Ascending aorta (tissue), 2 donors: ENCODE measurements around the gene ZNF469. TPM values are rescaled to one million over a fixed set of nuclear protein-coding genes. Genes with fewer than 3 reads are reported as not detected.

ENCODE experiments used
- DNase-seq, 2 donors: peaks; one replicate each; pipeline ENCODE4 v3.0.0-alpha.2; 2019; ENCODE audit warnings: low spot score in 2 of 2
- H3K27ac ChIP-seq, 2 donors: fragments of 200-600 bp; sonication (generic); one replicate each; pipeline ENCODE4 v1.5.1; 2016 to 2017; ENCODE audit warnings: mild to moderate bottlenecking in 1 of 2
- H3K27me3 ChIP-seq: fragments of 200-600 bp; sonication (generic); one replicate; pipeline ENCODE4 v1.5.1; 2017
- H3K36me3 ChIP-seq, 2 donors: fragments of 200-600 bp; sonication (generic); one replicate each; pipeline ENCODE4 v1.5.1; 2016
- H3K4me1 ChIP-seq, 2 donors: fragments of 200-600 bp; sonication (generic); one replicate each; pipeline ENCODE4 v1.5.1; 2016 to 2017; ENCODE audit warnings: mild to moderate bottlenecking in 1 of 2
- H3K4me3 ChIP-seq, 2 donors: fragments of 200-600 bp; sonication (generic); one replicate each; pipeline ENCODE4 v1.5.1; 2016 to 2017; ENCODE audit warnings: mild to moderate bottlenecking in 1 of 2
- H3K9me3 ChIP-seq, 2 donors: fragments of 200-600 bp; sonication (generic); one replicate each; pipeline ENCODE4 v1.5.1; 2016
- intact Hi-C: fragments of 100-400 bp; cut with DNase I; formaldehyde crosslinking; loops from one replicate; pipeline ENCODE4 v1.15.1; 2023
- total RNA-seq: library from RNA; depleted of rRNA; stranded (reverse); fragments of >200 nt; gene quantifications from one replicate; pipeline ENCODE4 v1.1.0, GENCODE V29; 2016
- TF ChIP-seq, protein P1 (sequence below), 3 experiments: fragments of 200-600 bp in 2 of 3; fragments of 450-650 bp in 1 of 3; sonication (generic) in 2 of 3; IDR thresholded peaks; one replicate each; pipeline ENCODE4 v1.5.1; 2016 to 2019; ENCODE audit warnings: antibody characterized with exemption in 3 of 3, mild to moderate bottlenecking in 1 of 3, moderate library complexity in 1 of 3

The ZNF469 gene
- total RNA-seq, 1 donor from 2014 or later, result 3.0 TPM

DNA sequence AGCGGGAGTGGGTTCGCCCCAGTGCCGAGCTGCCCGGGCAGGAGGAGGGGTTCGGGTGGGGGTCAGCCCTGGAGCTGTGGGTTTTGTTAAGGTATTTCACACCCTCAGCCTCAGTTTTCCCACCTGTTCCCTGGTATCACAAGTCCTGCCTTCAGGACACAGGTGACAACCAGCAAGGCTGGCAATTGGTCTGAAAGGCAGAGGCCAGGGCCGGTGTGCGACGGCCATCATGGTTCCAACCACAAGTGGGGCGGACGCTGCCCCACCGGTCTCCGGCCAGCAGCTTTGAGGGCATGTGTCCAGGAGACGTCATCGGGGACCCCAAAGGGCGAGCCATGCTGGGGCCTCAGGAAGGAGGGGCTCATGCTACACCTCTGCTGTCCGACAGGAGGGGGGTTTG, 10.8 kb downstream of the ZNF469 start:
- DNase-seq, result no peak
- intact Hi-C loops, result no loop called here
- Histone ChIP-seq H3K4me3 (peak overlapping the region in 1 of 2 donors; percentile 27), H3K9me3 (no peaks in the 10 kb centered on the region), H3K27me3 (no peaks in the 10 kb centered on the region), H3K36me3 (no peaks in the 10 kb centered on the region), H3K27ac (peak overlapping the region; percentile 78 to 90), H3K4me1 (peaks cover 10 to 12% of the 10 kb centered on the region in 2 donors)
- TF ChIP-seq, protein P1, sequence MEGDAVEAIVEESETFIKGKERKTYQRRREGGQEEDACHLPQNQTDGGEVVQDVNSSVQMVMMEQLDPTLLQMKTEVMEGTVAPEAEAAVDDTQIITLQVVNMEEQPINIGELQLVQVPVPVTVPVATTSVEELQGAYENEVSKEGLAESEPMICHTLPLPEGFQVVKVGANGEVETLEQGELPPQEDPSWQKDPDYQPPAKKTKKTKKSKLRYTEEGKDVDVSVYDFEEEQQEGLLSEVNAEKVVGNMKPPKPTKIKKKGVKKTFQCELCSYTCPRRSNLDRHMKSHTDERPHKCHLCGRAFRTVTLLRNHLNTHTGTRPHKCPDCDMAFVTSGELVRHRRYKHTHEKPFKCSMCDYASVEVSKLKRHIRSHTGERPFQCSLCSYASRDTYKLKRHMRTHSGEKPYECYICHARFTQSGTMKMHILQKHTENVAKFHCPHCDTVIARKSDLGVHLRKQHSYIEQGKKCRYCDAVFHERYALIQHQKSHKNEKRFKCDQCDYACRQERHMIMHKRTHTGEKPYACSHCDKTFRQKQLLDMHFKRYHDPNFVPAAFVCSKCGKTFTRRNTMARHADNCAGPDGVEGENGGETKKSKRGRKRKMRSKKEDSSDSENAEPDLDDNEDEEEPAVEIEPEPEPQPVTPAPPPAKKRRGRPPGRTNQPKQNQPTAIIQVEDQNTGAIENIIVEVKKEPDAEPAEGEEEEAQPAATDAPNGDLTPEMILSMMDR (IDR thresholded peaks at IDR 0.05), result no peak

DNA sequence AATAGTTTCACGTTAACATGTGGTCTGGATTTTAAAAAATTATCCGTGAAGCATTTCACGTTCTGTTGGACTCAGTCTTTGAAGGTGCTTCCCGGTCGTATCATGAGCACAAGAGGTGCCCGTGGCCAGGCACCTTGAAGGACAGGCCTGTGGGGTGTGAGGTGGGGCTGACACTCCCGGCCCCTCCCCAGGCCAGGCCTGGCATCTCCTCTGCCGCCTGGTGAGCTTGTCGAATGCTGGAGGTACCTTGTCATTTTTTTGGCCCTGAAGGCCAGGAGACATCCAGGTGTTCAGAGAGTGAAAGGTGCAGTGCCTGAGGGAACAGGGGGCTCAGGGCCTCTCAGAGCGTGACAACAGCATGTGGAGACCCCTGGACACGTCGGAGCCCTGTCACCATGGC, 11.7 kb downstream of the ZNF469 start:
- no peak for DNase-seq
- intact Hi-C loops, result no loop called here

DNA sequence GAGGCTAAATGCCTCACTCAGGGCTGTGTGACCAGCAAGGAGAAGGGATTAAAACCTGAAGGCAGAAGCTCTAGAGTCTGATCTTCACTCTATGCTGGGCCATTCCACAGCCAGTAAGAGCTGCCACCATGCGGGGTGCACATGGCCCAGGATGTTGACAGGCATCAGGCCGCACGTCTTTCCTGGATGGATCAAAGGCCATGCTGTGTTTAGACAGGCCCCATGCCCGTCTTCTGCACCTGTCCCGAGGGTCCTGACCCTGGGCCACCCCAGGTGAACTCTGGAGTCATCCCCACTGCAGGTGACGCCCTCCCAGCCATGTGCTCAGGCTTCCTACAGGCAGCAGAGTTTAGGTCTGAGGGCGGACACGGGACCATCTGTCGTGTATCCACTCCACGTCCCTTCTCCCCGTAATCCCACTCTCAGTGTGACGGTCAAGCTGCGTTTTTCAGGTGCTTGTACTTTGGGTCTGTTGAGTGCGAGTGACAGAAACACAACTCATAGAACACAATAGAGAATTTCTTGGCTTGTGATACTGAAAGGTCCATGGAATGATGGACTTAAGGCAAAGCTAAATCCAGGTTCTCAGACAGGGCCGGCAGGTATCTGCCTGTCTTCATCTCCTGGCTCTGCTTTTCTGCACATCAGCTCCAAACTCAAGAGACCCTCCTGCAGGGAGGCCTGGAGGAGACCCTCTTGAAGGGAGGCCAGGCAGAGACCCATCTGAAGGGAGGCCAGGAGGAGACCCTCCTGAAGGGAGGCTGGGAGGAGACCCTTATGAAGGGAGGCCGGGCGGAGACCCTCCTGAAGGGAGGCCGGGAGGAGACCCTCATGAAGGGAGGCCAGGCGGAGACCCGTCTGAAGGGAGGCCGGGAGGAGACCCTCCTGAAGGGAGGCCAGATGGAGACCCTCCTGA, 13.2 kb downstream of the ZNF469 start:
- Histone ChIP-seq H3K36me3 (no peaks in the 10 kb centered on the region), H3K4me3 (no peak overlapping the region), H3K9me3 (no peaks in the 10 kb centered on the region), H3K27ac (no peak overlapping the region), H3K4me1 (peaks cover 10% of the 10 kb centered on the region in 2 donors), H3K27me3 (no peaks in the 10 kb centered on the region)
- DNase-seq, result no peak
- intact Hi-C loops, result no loop called here
- TF ChIP-seq, protein P1 (IDR thresholded peaks at IDR 0.05), result no peak

More for the DNA sequence above, 11.7 kb downstream of the ZNF469 start:
- Histone ChIP-seq H3K27me3 (no peaks in the 10 kb centered on the region), H3K27ac (no peak overlapping the region), H3K36me3 (no peaks in the 10 kb centered on the region), H3K4me1 (peaks cover 10% of the 10 kb centered on the region in 2 donors), H3K9me3 (no peaks in the 10 kb centered on the region), H3K4me3 (no peak overlapping the region)
- TF ChIP-seq, protein P1 (IDR thresholded peaks at IDR 0.05), result no peak

DNA sequence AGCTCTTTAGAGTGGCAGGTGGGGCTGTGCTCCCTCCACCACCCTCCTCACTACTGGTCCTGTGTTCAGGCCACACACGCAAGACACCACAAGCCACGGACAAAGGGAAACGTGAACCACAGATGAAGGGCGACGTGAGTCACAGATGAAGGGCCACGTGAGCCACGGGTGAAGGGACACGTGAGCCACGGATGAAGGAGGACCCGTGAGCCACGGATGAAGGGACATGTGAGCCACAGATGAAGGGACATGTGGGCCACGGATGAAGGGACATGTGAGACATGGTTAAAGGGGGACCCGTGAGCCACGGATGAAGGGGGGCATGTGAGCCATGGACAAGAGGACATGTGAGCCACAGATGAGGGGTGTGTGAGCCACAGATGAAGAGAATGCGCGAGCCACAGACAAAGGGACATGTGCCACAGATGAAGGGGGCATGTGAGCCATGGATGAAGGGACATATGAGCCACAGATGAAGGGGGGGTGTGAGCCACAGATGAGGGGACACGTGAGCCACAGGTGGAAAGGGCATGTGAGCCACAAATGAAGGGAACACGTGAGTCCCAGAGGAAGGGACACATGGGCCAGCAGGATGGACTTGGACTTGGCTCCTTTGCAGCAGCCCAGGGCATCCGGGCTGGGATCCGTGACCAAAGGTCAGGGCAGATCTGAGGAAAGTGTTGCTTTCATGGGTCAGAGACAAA, 15.6 kb downstream of the ZNF469 start:
- TF ChIP-seq, protein P1 (IDR thresholded peaks at IDR 0.05), result no peak
- Histone ChIP-seq H3K9me3 (no peaks in the 10 kb centered on the region), H3K36me3 (no peaks in the 10 kb centered on the region), H3K27me3 (no peaks in the 10 kb centered on the region), H3K27ac (no peak overlapping the region), H3K4me3 (no peak overlapping the region), H3K4me1 (peaks cover 3 to 5% of the 10 kb centered on the region in 2 donors)
- no peak for DNase-seq
- intact Hi-C loops, result no loop called here

DNA sequence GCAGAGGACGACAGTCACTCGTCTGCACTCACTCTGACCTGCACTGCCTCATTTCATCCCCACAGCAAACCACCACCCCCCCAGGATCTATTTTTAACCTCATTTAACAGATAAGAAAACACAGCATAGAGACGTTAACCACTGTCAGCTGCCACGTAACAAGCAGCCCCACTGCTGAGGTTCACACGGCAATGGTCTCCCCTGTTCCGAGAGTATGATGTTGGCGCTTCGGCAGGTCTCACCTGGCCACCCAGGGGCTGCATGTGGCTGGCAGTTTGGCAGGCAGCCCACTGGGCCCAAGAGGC, 16.1 kb downstream of the ZNF469 start:
- DNase-seq, result no peak
- no peaks in the 10 kb centered on the region for H3K9me3 ChIP-seq
- TF ChIP-seq, protein P1 (IDR thresholded peaks at IDR 0.05), result no peak

More for the DNA sequence above, 16.1 kb downstream of the ZNF469 start:
- Histone ChIP-seq H3K27me3 (no peaks in the 10 kb centered on the region), H3K36me3 (no peaks in the 10 kb centered on the region), H3K4me3 (no peak overlapping the region), H3K27ac (no peak overlapping the region), H3K4me1 (no peaks in the 10 kb centered on the region)
- intact Hi-C loops, result no loop called here
